Iris pigment epithelial cell (primary cell): ENCODE measurements around the gene TXNDC5.
"Not testable (repeated sequence)": the region's sequence is repeated elsewhere in the genome, so short reads cannot be mapped to it uniquely, and the experiment has no call there.

Source experiments
- DNase-seq: peaks from one replicate; pipeline ENCODE4 v3.0.0-alpha.2; 2011; ENCODE audit warnings: low read depth

The TXNDC5 gene

DNA sequence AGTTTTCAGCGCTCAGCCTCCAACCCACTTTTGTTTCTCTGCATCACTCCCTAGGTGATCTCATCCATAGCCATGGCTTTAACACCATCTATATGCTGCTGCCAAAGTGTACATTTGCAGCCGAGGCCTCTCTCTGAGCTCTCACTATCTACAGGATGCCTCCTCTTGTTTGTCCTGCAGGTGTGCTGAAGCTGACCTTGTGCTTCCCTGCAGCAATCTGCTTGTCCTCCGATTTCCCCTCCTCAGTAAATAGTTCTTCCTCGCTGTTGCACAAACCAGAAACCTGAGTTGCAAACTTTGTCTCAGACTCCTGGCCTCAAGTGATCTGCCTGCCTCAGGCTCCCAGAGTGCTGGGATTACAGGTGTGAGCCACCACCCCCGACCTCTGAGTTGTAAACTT lies 3.7 kb upstream of the TXNDC5 start:
- DNase-seq, result no peak

DNA sequence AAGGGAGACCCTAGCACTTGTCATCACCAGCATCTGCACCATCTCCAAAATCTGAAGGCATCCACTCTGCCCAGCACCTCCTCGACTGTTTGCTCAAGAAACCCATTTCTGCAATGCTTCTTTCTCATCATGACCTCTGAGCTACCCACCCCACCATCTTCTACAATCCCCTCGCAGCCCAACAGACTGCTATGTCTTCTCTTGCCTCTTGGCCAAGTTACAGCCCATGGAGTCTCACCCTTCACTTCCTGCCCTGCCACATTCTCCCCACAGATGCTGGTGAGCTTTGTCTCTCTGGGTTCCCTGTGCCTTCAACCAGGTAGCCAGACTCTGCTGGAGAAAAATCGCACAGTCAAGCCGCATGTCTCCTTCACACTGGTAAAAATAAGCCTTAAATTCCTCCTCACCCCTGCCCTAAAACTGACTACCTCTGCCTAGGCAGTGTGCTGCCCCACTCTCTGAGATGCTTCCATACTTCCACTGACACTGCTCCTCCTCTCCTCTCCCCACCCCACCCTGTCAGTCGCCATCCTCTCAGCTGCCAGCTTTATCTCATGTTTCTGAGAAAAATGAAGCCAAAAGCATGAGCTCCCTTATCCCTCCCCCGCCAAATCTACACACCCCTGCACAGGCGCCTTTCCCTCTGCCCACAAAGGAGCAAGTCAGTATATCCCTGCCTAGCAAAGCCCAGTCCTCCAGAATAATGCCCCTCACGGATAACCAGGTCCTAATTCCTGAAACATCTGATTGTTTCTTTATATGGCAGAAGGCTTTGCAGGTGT lies 2.3 kb upstream of the TXNDC5 start:
- DNase-seq, result no peak

DNA sequence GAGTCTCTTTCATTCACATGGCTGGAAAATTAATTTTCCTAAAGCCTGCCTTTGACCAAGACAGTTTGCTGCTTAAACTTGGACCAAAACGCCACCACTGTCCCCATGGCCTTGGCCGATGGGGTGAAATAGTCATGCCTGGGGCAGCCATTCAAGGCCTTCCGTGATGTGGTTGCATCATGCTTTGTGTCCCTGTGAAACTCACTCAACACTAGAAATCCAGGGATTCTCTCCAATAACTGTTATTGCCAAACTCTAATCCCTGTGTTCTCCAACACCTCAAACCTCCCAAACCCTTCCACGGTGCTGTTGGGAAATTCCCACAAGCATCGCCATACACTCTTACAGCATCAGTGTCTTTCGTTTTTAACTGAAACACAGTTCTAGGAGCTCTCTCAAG lies 1.4 kb upstream of the TXNDC5 start:
- DNase-seq, result no peak

DNA sequence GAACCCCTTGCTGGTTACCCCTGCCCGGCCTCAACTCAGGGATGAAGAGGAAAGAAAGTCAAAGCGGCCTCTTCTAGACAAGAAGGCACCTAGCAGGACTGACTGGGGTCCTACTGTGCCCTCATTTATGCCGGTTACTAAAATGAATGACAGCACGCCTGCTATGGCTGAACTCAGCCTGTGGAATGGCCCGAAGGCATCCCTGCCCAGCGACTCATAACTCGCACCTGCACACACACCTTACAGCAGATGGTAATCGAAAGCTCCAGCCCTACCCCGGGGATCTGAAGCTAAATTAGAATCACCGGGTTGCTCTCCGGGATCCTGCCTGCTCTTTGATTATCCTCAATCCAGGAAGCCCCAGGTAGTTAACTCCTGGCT lies 747 bp upstream of the TXNDC5 start:
- no peak for DNase-seq

DNA sequence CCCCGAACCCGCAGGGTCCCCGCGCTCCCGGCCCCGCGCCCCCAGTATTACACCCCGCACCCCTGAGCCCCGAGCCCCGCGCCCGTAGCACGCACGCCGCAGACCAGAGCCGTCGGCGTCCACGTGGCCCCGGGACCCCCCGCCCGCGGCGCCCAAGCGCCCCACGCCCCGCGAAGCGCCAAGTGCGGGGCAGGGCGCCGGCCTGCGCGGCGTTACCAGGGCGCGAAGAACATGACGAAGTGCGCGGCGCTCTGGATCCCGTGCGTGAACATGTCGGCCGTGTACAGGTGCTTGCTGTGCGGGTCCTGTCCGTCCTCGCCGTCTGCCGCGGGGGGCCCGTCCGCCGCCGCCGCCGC lies 312 bp downstream of the TXNDC5 start:
- DNase-seq, result no peak

DNA sequence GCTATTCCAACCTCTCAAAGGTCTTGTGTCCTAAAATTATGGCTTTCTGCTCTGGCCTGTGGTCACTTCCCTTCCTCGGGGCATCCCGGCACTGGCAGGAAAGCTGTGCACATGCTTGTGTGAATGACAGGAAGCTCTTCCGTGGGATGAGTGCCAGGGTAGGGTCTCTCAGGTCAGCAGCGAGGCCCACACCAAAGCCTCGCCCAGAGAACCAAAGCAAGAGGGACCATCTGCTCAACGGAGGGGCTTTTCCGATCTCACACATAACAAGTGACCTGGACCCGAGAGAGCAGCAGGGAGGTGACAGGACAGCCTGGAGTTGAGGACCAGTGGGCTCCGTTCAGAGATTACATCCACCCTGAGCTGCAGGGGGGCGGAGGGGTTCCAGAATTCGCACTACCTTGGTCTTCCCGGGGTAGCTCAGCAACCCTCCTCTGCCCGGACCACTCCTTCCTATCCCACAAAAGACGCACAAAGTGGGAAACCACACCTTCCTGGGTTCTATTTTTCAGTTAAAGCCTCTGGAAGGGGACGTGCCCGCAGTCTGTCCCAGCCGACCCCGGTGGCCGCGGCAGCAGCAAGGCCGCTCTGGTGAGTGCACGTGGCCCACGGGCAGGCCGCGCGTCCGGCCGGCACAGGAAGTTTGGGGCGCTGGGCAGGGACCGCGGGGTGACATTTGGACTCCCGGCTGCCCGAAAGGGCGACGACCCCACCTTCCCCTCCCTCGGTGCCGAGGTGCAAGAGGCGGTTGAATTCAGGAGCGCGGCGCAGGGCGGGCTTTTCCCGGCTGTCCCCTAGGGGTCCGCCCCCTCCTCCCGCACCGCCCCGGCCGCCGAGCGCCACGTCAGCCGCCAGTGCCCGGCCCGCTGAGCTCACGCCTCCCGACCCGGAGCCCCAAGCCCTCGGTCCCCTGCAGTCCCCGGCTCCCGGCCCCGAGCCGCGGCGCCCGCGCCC lies 988 bp downstream of the TXNDC5 start:
- peak; percentile 29 for DNase-seq

DNA sequence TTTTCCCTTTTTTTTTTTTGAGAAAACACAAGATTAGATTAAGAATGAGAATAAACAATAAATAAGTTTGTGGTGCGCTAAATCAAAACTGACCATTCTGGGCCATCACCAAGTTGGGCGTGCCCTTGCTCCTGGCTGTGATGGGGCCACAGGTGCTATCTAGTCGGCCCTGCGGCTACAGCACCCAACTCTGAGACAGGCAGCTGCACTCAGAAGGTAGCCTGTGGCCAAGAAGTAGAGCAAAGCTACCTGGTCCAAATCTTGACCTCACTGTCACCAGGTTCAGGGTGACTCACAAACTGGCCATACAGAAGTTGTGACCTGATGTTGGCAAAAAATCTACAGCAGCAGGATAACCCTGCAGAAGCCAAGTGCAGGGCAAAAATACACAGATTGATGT lies 3.4 kb downstream of the TXNDC5 start:
- DNase-seq, result no peak

DNA sequence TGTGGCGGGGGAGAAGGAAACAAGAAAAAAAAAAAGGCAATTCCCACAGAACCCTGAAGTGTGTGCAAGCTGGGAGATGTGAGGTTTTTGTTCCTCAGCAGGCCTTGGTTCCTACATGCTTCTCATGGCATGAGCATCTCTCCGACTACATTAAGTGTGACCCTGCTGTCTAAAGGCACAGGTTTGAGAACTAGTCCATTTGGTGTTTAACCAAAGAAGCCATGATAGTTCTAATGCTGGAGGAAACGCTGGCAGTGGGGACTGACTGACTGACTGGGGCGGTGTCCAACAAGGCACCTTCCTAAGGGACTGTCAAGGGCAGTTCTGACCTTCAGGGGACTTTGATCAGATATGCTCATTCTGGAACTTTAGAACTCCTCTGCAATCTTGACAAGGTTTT lies 3.8 kb downstream of the TXNDC5 start:
- DNase-seq, result no peak

DNA sequence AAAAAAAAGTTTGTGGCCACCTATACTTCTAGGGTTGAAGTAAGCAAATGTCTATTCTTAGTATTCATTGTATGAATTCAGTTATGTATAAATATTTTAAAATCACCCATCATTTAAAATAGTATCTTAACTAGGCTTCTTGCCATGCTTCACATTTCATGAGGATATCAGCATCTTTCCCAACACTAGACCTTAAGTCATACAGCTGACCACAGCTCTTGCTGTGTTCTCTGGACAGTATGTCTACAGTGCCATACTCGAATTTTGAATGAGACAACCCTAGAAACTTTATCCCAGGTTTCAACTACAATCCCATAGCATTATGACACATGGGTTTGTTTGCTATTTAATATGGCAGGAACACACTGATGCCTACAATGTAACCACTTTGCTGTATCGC lies 5.2 kb downstream of the TXNDC5 start:
- peak; percentile 54 for DNase-seq

DNA sequence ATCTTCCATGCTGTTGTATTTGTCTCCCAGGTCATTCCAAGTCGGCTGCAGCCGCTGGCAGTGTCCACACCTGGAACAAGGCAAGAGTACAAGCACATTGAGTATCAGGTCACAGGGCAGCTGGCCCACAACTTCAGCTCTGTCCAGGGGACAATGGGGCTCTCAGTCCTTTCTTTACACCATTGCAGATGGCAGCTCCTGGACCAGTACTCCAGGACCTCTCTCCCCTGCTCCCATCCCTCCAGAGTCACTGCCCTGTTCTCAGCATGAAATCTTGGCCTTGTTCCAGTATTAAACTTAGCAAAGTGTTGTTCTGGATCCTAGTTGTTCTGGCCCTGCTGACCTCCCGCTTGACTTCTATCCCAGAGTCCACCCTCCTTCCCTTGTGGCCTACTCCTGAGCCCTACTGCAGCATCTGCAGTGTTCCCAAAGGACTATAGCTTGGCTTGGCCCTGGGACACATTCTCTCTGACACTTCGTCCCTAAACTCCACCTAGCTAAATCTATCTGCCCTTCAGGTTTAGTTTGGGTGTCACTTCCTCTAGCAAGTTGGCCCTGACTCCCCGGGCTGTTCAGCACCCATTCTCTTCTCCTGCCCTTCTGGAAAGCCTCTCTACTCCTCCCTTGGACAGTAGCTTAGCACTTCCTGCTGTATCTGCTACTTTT lies 5.8 kb downstream of the TXNDC5 start:
- no peak for DNase-seq

DNA sequence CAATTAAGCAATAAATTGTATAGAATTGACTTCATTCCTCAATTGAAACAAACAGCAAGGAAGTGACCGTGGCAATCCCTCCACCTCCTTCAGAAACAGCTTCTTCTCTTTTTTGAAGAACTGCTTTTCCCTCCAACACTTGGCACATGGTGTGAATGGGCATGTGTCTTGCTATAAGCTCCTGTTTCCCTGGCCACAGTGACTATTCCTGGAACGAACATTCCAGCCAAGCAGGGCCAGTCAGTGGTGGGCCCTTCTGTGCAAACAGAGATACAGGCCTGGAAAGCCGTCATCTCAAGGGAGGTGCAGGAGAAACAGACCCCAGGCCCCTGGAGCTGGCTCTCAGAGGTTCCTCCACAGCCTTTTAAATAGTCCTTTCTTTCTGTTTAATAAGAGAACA lies 6.9 kb downstream of the TXNDC5 start:
- no peak for DNase-seq

DNA sequence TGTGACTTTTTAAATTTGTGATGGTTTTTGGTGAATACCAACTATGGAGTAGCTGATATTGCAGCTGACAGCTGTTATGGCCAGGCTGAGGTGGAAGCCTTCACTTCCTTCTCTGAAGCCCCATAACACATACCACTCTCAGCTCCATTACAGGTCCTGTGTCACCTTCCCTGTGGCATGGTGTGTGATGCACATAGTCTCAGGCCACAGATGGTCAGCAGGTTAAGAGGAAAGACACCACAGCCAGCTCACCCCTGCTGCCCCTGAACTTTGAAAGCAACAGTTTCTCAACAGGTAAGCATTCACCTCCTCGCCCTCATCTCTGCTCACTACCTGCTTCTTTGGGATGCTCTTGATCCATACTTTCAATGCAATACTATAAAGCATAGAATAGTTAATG lies 7.7 kb downstream of the TXNDC5 start:
- DNase-seq, result no peak

DNA sequence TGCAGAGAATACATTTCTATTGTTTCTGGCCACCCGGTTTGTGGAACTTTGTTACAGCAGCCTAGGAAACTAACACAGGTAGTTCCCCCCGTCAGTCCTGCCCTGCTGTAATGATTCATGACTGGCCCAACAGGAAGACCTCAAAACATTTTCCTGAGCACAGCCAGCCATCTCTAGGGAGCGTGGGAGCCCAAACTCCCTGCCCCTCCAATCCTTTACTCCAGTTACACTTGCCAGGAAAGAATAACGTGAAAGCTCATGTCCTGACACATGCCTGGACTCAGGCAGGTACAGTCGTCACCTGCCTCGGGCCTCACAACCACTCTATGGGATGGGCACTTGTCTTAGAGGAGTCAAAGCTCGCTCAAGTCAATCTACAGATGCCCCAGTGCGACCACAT lies 8.4 kb downstream of the TXNDC5 start:
- no peak for DNase-seq

DNA sequence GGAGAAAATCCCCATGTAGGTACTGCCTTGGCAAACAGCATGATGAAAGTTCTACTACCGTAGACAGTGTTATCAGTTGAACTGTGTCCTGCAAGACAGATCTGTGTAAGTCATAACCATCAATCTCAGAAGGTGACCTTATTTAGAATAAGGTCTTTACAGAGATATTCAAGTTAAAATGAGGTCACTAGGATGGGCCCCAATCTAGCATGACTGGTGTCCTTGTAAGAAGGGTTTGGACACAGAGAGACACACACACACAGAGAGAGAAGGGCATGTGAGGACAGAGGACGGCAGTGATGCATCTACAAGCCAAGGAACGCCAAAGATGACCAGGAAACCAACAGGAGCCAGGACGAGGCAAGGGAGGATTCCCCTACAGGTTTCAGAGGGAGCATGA lies 8.8 kb downstream of the TXNDC5 start:
- no peak for DNase-seq

DNA sequence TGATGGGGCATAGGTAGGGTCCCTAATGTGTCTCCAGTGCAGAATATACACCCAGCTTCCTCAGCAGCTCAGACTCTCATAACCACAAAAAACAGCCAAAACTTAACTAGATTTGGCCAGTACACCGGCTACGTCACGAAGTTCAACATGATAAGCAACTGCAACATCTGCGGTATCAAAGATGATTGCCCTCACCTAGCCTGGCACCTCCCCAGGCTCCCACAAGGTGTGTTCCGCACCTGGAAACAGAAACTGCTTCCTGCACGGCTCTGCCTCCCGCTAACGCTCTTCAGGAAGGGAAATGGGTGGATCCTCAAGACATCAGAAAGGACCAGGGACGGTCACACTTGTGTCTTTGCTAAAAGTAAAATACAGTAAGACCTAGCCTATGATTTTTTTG lies 9.5 kb downstream of the TXNDC5 start:
- DNase-seq, result no peak

DNA sequence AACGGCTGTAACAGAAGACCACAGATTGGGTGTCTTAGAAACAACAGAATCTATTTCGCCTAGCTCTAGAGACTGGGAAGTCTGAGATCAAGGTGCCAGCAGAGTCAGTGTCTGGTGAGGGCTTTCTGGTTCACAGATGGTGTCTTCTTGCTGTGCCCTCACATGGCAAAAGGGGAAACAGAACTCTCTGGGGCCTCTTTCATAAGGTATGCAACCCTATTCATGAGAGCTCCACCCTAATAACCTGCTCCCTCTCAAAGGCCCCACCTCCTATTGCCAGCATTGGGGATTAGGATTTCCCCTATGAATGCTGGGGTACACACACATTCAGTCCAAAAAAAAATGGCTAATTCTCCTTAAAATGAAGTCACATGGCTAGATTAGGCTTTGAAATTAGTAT lies 10.0 kb downstream of the TXNDC5 start:
- no peak for DNase-seq

DNA sequence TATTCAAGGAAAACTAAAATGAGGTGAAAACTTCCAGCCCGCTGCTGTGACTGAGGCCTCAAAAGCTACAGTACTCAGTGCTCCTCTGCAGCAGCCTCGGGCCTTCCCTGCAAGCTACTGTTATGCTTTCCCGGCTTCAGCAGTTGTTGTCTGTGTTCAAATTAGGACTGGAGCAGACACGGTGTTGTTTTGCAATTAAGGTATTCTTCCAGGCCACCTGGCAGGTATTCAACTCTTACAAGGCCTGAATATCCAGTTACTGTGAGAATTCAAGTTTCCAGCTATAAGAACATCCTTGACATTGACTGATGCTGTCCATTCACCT lies 10.7 kb downstream of the TXNDC5 start:
- no peak for DNase-seq

DNA sequence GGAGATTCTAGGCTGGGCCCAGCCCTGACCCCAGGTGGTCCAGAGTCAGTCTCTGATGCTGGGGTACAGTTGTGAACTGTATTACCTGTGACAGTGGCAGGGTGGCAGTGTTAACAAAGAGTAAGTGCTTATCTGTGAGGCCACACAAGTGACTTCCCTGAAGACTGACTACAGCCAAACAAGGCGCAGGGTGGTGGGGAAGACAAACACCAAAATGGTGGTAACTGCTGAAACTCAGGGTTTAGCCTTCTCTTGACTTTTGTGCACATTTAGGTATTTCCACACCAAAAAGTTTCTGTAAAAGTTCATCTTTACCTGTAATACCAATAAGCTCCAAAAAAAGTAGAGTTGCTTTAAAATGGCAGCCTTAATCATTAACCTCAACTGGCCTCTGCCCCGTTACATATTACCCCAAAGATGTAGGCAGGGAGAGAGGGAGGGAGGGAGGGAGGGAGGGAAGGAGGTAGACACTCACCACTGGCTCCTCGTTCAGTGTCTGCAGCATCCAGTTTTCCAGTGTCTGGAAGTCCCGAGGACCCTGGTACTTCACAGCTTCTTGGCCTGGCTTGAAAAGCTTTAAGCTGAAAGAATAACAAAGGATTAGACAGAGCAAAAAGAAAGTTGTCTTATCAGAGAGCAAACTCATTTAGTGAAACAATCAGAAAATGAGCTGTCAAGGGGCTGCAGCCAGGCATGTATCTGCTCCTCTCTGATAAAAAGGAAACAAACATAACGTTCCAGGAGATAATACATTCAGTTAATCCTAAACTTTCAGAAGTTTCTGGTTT lies 11.3 kb downstream of the TXNDC5 start:
- no peak for DNase-seq

DNA sequence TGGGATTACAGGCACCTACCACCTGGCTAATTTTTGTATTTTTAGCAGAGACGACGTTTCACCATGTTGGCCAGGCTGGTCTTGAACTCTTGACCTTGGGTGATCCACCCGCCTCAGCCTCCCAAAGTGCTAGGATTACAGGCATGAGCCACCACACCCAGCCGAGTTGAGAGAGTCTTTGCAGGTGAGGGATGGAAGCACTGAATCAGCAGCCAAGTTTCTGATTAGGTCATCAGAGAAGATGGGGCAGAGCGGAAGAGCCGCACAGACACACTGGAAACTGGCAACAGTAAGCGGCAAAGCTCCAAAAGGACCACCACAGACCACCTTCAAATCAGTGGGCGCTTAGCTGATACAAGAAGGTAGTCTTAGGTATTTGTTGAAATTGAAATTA lies 12.4 kb downstream of the TXNDC5 start:
- DNase-seq, result not testable (repeated sequence)

DNA sequence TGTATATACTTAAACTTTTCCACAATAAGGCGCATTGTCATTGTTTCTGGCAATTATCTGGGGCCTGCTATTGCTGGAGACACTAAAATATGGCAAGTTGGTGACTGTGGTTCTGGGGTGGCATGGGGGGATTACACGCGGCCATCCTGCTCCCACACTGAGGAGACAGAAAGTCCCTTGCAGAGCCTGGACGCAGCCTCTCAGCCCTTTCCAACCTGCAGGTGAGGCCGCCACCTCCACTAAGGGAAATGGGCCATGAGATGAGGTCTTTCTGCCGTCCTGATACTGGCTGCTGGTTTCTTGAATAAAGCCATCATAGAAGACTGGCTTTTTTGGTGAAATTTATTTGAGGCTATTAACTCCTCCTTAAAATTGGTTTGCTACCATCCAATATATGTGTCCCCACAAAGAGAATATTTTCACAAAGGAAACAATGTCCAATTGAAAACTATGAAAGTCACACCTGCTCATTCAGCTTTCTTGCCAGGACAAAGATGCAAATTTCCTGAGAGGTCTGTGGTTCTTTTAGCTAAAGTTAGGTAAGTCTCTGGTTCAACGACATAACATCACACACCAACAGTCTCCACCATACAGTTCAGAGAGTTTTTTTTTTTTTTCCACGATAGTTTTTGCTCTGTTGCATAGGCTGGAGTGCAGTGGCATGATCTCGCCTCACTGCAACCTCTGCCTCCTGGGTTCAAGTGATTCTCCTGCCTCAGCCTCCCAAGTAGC lies 13.0 kb downstream of the TXNDC5 start:
- no peak for DNase-seq

DNA sequence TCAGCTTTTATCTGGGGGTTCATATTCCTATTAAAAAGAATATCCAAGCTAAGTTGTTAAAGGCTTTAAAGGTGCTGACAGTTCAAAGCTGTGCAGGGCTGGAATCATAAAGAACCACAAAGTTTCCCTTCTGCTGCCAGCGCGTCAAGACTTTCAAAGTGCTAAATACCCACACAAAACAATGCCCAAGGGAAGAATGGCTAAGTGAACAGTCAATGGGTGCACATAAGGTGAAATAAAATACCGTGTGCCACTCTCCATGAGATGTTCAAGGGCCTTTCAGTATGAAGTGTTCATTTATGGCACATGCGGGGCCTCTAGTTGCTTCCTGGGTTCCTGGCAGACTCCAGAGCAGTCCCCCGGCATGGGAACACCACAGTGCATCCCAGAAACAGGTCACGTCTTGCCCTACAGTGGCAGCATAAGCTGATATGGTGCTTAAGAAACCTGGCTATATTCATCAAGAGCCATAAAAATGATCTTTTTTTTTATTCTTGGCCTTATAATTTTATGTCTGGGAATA lies 14.1 kb downstream of the TXNDC5 start:
- no peak for DNase-seq

DNA sequence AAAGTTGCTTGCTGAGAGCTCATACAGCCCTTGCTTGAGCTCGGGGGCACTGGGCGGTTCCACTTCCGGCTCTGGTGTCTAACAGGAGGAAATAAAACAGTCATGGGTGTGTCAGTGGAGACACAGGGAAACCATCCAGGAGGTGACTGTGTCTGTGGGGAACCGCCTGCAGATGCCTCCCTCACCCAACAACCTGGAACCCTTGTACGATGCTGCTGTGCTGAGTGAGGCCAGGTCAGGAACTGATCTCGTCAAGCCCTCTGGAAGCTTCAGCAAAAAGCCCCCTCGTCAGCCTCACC lies 15.5 kb downstream of the TXNDC5 start:
- no peak for DNase-seq
